IMR-90 (cell line): ENCODE results near the gene TMPRSS6. TPM values are rescaled to one million over a fixed set of nuclear protein-coding genes. Genes with fewer than 3 reads are reported as not detected.

Source experiments
- ATAC-seq: fragments of 200-7000 bp; cut with Tn5 transposase; 2 replicates; pipeline ENCODE4 v1.9.1; 2020; ENCODE audit warnings: low read depth, mild to moderate bottlenecking, moderate library complexity
- BruUV-seq: library from RNA; stranded (reverse); fragments of 400-500 nt; replicated peaks from 2 replicates; lab custom pipeline; 2021; lab: Mats Ljungman, UMichigan
- CTCF ChIA-PET: fragments of 300-600 bp; formaldehyde crosslinking; extraction: SDS; loops from one replicate; lab custom pipeline; 2021; ENCODE audit warnings: antibody characterized with exemption; lab: Yijun Ruan, JAX
- POLR2A ChIA-PET: fragments of 300-600 bp; sonication (Branson Sonifier 250); formaldehyde crosslinking; loops from one replicate; lab custom pipeline; 2022; ENCODE audit warnings: antibody characterized with exemption; ENCODE audit not compliant: unreplicated experiment; lab: Charles Lee
- DNase-seq: peaks from one replicate; pipeline ENCODE4 v3.0.0; 2013
- H2AFZ ChIP-seq: replicated peaks from 2 replicates; pipeline ENCODE3; 2013; ENCODE audit warnings: low read length, mild to moderate bottlenecking; ENCODE audit not compliant: poor library complexity
- H2AK5ac ChIP-seq: 2 replicates; pipeline ENCODE4 v1.6.1; 2013; ENCODE audit warnings: low read depth, low read length, inconsistent platforms
- H2AK9ac ChIP-seq: replicated peaks from 2 replicates; pipeline ENCODE3; 2013; ENCODE audit warnings: mild to moderate bottlenecking, low read depth, low read length, moderate library complexity; ENCODE audit not compliant: poor library complexity
- H2BK120ac ChIP-seq: 2 replicates; pipeline ENCODE4 v1.6.1; 2013; ENCODE audit warnings: low read depth, low read length, inconsistent platforms
- H2BK15ac ChIP-seq: 3 replicates; pipeline ENCODE4 v1.6.1; 2013; ENCODE audit warnings: low read depth, low read length, inconsistent platforms
- H2BK20ac ChIP-seq: 2 replicates; pipeline ENCODE4 v1.6.1; 2013; ENCODE audit warnings: low read depth, mild to moderate bottlenecking, inconsistent platforms, low read length, moderate library complexity
- H2BK5ac ChIP-seq: 2 replicates; pipeline ENCODE4 v1.6.1; 2013; ENCODE audit warnings: mild to moderate bottlenecking, low read depth, low read length, inconsistent platforms; ENCODE audit not compliant: poor library complexity, severe bottlenecking
- H3K14ac ChIP-seq: replicated peaks from 2 replicates; pipeline ENCODE4 v1.6.1; 2013; ENCODE audit warnings: low read depth, low read length, inconsistent platforms
- H3K18ac ChIP-seq: 2 replicates; pipeline ENCODE4 v1.6.1; 2013; ENCODE audit warnings: low read depth, low read length, control low read depth
- H3K23ac ChIP-seq: 2 replicates; pipeline ENCODE4 v1.6.1; 2013; ENCODE audit warnings: low read depth, low read length, inconsistent platforms
- H3K27ac ChIP-seq: 2 replicates; pipeline ENCODE4 v1.5.1; 2013; ENCODE audit warnings: mild to moderate bottlenecking, control low read depth, low read length; ENCODE audit not compliant: insufficient read depth
- H3K27me3 ChIP-seq: 2 replicates; pipeline ENCODE4 v1.6.1; 2013; ENCODE audit warnings: low read length; ENCODE audit not compliant: control insufficient read depth, insufficient read depth
- H3K36me3 ChIP-seq: 2 replicates; pipeline ENCODE4 v1.6.1; 2013; ENCODE audit warnings: low read length, mixed read lengths; ENCODE audit not compliant: control insufficient read depth, insufficient read depth
- H3K4ac ChIP-seq: 2 replicates; pipeline ENCODE4 v1.6.1; 2013; ENCODE audit warnings: low read depth, low read length, inconsistent platforms
- H3K4me1 ChIP-seq: 2 replicates; pipeline ENCODE4 v1.6.1; 2013; ENCODE audit warnings: low read length, mixed read lengths; ENCODE audit not compliant: control insufficient read depth, insufficient read depth
- H3K4me2 ChIP-seq: 2 replicates; pipeline ENCODE4 v1.6.1; 2013; ENCODE audit warnings: low read depth, mild to moderate bottlenecking, control low read depth, low read length, moderate library complexity
- H3K4me3 ChIP-seq: 2 replicates; pipeline ENCODE4 v1.5.1; 2013; ENCODE audit warnings: low read depth, mild to moderate bottlenecking, control low read depth, low read length, moderate library complexity; ENCODE audit not compliant: insufficient read depth
- H3K56ac ChIP-seq: 2 replicates; pipeline ENCODE4 v1.6.1; 2013; ENCODE audit warnings: low read length, inconsistent platforms; ENCODE audit not compliant: insufficient read depth; ENCODE audit errors: extremely low read depth
- H3K79me1 ChIP-seq, 2 experiments: 2 replicates each; pipeline ENCODE4 v1.6.1; 2013; ENCODE audit warnings: low read length in 2 of 2, inconsistent platforms in 1 of 2, low read depth in 1 of 2
- H3K9ac ChIP-seq: 2 replicates; pipeline ENCODE4 v1.6.1; 2013; ENCODE audit warnings: low read depth, low read length, control low read depth
- H3K9me1 ChIP-seq: 2 replicates; pipeline ENCODE4 v1.6.1; 2013; ENCODE audit warnings: low read length, inconsistent platforms; ENCODE audit not compliant: insufficient read depth
- H3K9me3 ChIP-seq: 2 replicates; pipeline ENCODE4 v1.6.1; 2013; ENCODE audit warnings: low read length; ENCODE audit not compliant: control insufficient read depth, insufficient read depth
- H4K20me1 ChIP-seq: 2 replicates; pipeline ENCODE4 v1.6.1; 2013; ENCODE audit warnings: low read length, inconsistent platforms; ENCODE audit not compliant: insufficient read depth
- H4K5ac ChIP-seq: 2 replicates; pipeline ENCODE4 v1.6.1; 2013; ENCODE audit warnings: mild to moderate bottlenecking, low read depth, low read length, control low read depth
- H4K8ac ChIP-seq, 2 experiments: 2 replicates each; pipeline ENCODE4 v1.6.1; 2013; ENCODE audit warnings: low read depth in 2 of 2, low read length in 2 of 2, control low read depth in 1 of 2, inconsistent platforms in 1 of 2
- H4K91ac ChIP-seq: 2 replicates; pipeline ENCODE4 v1.6.1; 2013; ENCODE audit warnings: low read depth, low read length, inconsistent platforms; ENCODE audit not compliant: insufficient read depth
- CTCF ChIP-seq: conservative IDR thresholded peaks from 2 replicates; pipeline ENCODE4 v1.5.1; 2012; ENCODE audit warnings: mild to moderate bottlenecking, low read depth, low read length, improper control_type of control experiment
- POLR2A ChIP-seq: IDR thresholded peaks from 2 replicates; pipeline ENCODE4 v1.6.1; 2012; ENCODE audit warnings: mild to moderate bottlenecking, low read depth, low read length
- WGBS, 2 experiments: methylation state at CpG; one replicate each; pipeline versions ENCODE4 v1.1.5 to v1.1.7; 2013; ENCODE audit warnings: missing lambda C conversion rate in 2 of 2; ENCODE audit not compliant: insufficient read length in 1 of 2; ENCODE audit errors: extremely low coverage in 2 of 2; 5-methylcytosine and 5-hydroxymethylcytosine counted together
- dilution Hi-C: fragments of 300-500 bp; cut with HindIII; formaldehyde crosslinking; loops from one replicate; pipeline ENCODE4 v1.14.3; 2018; ENCODE audit warnings: low sequenced_read_pairs; ENCODE audit not compliant: unreplicated experiment
- in situ Hi-C: fragments of 300-500 bp; cut with MboI; formaldehyde crosslinking; loops from 3 replicates; pipeline ENCODE4 v1.14.3; 2019; ENCODE audit warnings: low sequenced_read_pairs, inconsistent platforms, mixed read lengths
- intact Hi-C: fragments of 100-400 bp; cut with micrococcal nuclease; formaldehyde crosslinking; loops from 2 replicates; pipeline ENCODE4 v1.10.0; 2022
- polyA plus RNA-seq, 3 experiments: library from polyadenylated mRNA; depleted of rRNA; stranded (reverse); fragments of >200 nt; gene quantifications; 2 replicates each; pipeline ENCODE4 v1.2.3, GENCODE V29; 2012; ENCODE audit warnings: low replicate concordance in 1 of 3
- total RNA-seq: library from RNA; depleted of rRNA; stranded (reverse); fragments of >200 nt; gene quantifications from 2 replicates; pipeline ENCODE4 v1.2.3, GENCODE V29; 2012

Gene TMPRSS6
- total and polyA plus RNA-seq, 2 of the 4 experiments (the other 2 are of a cell fraction), result not detected

GRCh38 chr22:37059876-37060449, 49.5 kb downstream of the TMPRSS6 start:
- BruUV-seq, result no TSS peak
- Histone ChIP-seq H3K9me1 (no peaks in the 10 kb centered on the region), H3K14ac (no peak overlapping the region), H2AK9ac (no peak overlapping the region), H3K56ac (no peak overlapping the region), H3K36me3 (peaks cover 37% of the 10 kb centered on the region), H2AFZ (no peak overlapping the region), H4K8ac (no peak overlapping the region), H3K79me1 (no peaks in the 10 kb centered on the region), H3K23ac (no peak overlapping the region), H3K4me2 (no peak overlapping the region), H3K27ac (no peak overlapping the region), H4K5ac (no peak overlapping the region), H2BK120ac (no peak overlapping the region), H3K27me3 (no peaks in the 10 kb centered on the region), H4K91ac (no peak overlapping the region), H2BK15ac (no peak overlapping the region), H2AK5ac (no peak overlapping the region), H3K9ac (no peak overlapping the region), H2BK20ac (no peak overlapping the region), H3K4me3 (no peak overlapping the region), H3K4me1 (no peaks in the 10 kb centered on the region), H2BK5ac (no peak overlapping the region), H3K4ac (no peak overlapping the region), H3K18ac (no peak overlapping the region), H4K20me1 (no peaks in the 10 kb centered on the region), H3K9me3 (no peaks in the 10 kb centered on the region)
- intact Hi-C loops (no loop called here), dilution Hi-C loops (no loop called here), in situ Hi-C loops (no loop called here)
- WGBS, 2 experiments, result 67% methylated on average over 1 of the region's 9 CpGs; no CpG with 5 or more reads in 1 of the 2 experiments
- TF ChIP-seq POLR2A (no peak), CTCF (no peak)
- ATAC-seq, result no peak
- ChIA-PET POLR2A (no interaction called here), CTCF (no interaction called here)
- no peak for DNase-seq
